Activated B cell treated with CpG ODN at 0.5 μM for 24 hours (primary cell): ENCODE measurements around the gene GPR107. TPM values are rescaled to one million over a fixed set of nuclear protein-coding genes. Genes with fewer than 3 reads are reported as not detected.

ENCODE experiments used
- ATAC-seq: fragments of 200-7000 bp; cut with Tn5 transposase; one replicate; pipeline ENCODE4 v1.10.0; 2021; ENCODE audit warnings: low read depth, mild to moderate bottlenecking, moderate library complexity
- CTCF ChIA-PET: fragments of 350-600 bp; sonication (Branson Sonifier 250); formaldehyde crosslinking; loops from one replicate; lab custom pipeline; 2021; ENCODE audit warnings: antibody characterized with exemption; lab: Charles Lee
- POLR2A ChIA-PET: fragments of 350-600 bp; sonication (Branson Sonifier 250); formaldehyde crosslinking; loops from one replicate; lab custom pipeline; 2021; ENCODE audit warnings: antibody characterized with exemption; lab: Charles Lee
- DNase-seq: peaks from one replicate; pipeline ENCODE4 v3.0.0; 2022
- H3K27ac Mint-ChIP-seq: one replicate; pipeline ENCODE4 v1.8.0; 2020; ENCODE audit warnings: mixed read lengths
- H3K27me3 Mint-ChIP-seq: one replicate; pipeline ENCODE4 v1.8.0; 2021; ENCODE audit warnings: mixed read lengths
- H3K36me3 Mint-ChIP-seq: one replicate; pipeline ENCODE4 v1.8.0; 2021; ENCODE audit warnings: low read depth, mixed read lengths
- H3K4me1 Mint-ChIP-seq: one replicate; pipeline ENCODE4 v1.8.0; 2021; ENCODE audit warnings: mixed read lengths
- H3K4me3 Mint-ChIP-seq: one replicate; pipeline ENCODE4 v1.8.0; 2020; ENCODE audit warnings: mild to moderate bottlenecking, mixed read lengths
- H3K9me3 Mint-ChIP-seq: one replicate; pipeline ENCODE4 v1.8.0; 2020; ENCODE audit warnings: mixed read lengths
- intact Hi-C: fragments of 100-400 bp; cut with micrococcal nuclease; formaldehyde crosslinking; loops from one replicate; pipeline ENCODE4 v1.15.1; 2024
- total RNA-seq: library from RNA; stranded (reverse); gene quantifications from 2 replicates; pipeline ENCODE4 v1.2.3, GENCODE V29; 2022
- TF ChIP-seq, protein P1 (sequence below): fragments of 200-600 bp; IDR thresholded peaks from one replicate; pipeline ENCODE4 v1.8.0; 2022; ENCODE audit warnings: antibody characterized with exemption, mild to moderate bottlenecking

GPR107 gene
- total RNA-seq, 1 donor from 2014 or later = 19.6 TPM

DNA sequence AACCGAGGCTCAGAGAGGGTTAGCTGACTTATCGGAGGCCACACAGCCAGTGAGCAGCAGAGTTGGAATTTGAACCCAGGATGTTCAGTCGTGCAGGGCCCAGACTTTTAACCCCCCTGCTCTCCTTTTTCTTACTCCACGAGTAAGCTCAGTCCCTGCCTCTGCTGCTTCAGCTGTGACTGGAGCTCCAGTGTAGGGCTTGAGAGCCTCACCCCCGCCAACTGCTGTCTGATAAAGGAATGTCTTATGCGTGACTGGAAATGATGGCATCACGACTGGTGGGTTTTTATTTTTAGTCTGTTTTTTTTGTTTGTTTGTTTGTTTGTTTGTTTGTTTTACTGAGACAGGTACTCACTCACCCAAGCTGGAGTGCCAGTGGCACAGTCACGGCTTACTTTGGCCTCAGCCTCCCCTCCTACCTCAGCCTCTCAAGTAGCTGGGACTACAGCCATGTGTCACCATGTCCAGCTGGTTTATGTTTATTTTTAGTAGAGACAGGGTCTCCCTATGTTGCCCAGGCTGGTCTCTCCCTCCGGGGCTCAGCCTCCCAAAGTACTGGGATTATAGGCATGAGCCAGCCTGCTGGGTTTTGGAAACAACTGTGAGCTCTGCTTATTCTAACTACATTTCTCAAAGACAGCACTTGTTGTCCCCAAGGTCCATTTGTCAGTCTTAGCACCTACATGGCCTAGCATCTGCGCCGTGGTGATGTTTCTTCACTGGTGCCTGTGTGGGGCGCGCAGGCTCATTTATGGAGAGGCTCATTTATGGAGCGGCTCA, 66.0 kb downstream of the GPR107 start:
- ATAC-seq (no peak), DNase-seq (no peak)
- Mint-ChIP-seq H3K4me1 (peaks cover 9% of the 10 kb centered on the region), H3K36me3 (peaks cover 68% of the 10 kb centered on the region), H3K9me3 (no peaks in the 10 kb centered on the region), H3K27ac (no peak overlapping the region), H3K27me3 (no peaks in the 10 kb centered on the region), H3K4me3 (no peak overlapping the region)
- intact Hi-C loops = no loop called here
- ChIA-PET CTCF (no interaction called here), POLR2A (no interaction called here)
- TF ChIP-seq, protein P1, sequence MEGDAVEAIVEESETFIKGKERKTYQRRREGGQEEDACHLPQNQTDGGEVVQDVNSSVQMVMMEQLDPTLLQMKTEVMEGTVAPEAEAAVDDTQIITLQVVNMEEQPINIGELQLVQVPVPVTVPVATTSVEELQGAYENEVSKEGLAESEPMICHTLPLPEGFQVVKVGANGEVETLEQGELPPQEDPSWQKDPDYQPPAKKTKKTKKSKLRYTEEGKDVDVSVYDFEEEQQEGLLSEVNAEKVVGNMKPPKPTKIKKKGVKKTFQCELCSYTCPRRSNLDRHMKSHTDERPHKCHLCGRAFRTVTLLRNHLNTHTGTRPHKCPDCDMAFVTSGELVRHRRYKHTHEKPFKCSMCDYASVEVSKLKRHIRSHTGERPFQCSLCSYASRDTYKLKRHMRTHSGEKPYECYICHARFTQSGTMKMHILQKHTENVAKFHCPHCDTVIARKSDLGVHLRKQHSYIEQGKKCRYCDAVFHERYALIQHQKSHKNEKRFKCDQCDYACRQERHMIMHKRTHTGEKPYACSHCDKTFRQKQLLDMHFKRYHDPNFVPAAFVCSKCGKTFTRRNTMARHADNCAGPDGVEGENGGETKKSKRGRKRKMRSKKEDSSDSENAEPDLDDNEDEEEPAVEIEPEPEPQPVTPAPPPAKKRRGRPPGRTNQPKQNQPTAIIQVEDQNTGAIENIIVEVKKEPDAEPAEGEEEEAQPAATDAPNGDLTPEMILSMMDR = no peak

DNA sequence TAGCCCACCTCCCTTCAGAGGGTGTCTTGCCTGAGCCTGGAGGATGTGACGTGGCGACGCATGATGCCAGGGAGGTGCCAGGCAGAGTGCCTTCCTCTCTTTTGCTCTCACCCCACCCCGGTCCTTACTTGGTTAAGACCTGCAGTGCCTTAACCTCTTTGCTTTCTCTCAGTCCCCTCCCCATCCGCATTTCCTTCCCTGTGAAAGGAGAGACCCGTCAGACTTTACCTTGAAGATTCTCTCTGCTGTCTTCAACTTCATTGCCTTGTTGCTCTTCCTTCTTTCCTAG, 66.5 kb downstream of the GPR107 start:
- Mint-ChIP-seq H3K27me3 (no peaks in the 10 kb centered on the region), H3K27ac (no peak overlapping the region), H3K4me1 (peaks cover 9% of the 10 kb centered on the region), H3K9me3 (no peaks in the 10 kb centered on the region), H3K36me3 (peaks cover 68% of the 10 kb centered on the region), H3K4me3 (no peak overlapping the region)
- TF ChIP-seq, protein P1 = no peak
- intact Hi-C loops = no loop called here
- DNase-seq = no peak
- CTCF ChIA-PET = no interaction called here
- no peak for ATAC-seq
- POLR2A ChIA-PET = no interaction called here

DNA sequence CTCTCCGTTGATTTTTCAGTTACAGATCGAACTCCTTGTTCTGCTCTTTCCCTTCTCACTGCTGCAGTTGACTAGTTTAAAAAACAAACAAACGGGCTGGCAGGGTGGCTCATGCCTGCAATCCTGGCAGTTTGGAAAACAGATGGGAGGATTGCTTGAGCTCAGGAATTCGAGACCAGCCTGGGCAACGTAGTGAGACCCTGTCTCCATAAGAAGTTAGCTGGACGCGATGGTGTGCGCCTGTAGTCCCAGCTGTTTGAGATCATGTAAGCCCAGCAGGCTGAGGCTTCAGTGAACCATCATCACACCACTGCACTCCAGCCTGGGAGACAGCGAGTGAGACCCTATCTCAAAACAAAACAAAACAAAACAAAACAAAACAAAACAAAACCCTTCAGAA, 67.1 kb downstream of the GPR107 start:
- H3K4me1 Mint-ChIP-seq = peaks cover 9% of the 10 kb centered on the region
- intact Hi-C loops = no loop called here
- TF ChIP-seq, protein P1 = no peak
- ChIA-PET POLR2A (no interaction called here), CTCF (interaction anchor here (0.7 kb wide), 1 partner anchor 13 kb away, joined by 4 read pairs; no protein-coding TSS in a partner anchor)
- no peak overlapping the region for H3K27ac Mint-ChIP-seq
- no peaks in the 10 kb centered on the region for H3K9me3 Mint-ChIP-seq
- peaks cover 64% of the 10 kb centered on the region for H3K36me3 Mint-ChIP-seq
- ATAC-seq (no peak), DNase-seq (no peak)
- no peaks in the 10 kb centered on the region for H3K27me3 Mint-ChIP-seq
- H3K4me3 Mint-ChIP-seq = no peak overlapping the region

DNA sequence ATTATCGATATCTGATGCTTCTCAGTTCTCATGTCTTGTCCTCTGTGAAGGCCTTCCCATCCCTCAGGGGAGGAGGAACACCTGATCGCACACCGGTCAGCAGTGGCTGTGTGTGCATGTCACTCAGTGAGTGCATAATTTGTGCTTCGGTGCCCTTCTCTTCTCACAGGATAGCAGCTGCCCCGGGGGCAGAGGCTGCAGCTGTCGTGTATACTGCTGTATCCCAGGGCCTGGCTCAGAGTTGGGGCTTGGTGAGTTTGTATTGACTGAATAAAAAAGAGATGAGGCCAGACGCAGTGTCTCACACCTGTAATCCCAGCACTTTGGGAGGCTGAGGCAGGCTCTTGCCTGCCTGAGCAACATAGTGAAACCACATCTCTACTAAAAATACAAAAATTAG, 68.8 kb downstream of the GPR107 start:
- H3K4me1 Mint-ChIP-seq = peaks cover 20% of the 10 kb centered on the region
- ChIA-PET POLR2A (interaction anchor here (0.6 to 1.0 kb wide), 2 partner anchors 8 to 234 kb away, joined by 4 to 10 read pairs; no protein-coding TSS in a partner anchor), CTCF (no interaction called here)
- no peaks in the 10 kb centered on the region for H3K9me3 Mint-ChIP-seq
- ATAC-seq (no peak), DNase-seq (no peak)
- H3K36me3 Mint-ChIP-seq = peaks cover 61% of the 10 kb centered on the region
- H3K4me3 Mint-ChIP-seq = no peak overlapping the region
- TF ChIP-seq, protein P1 = no peak
- H3K27ac Mint-ChIP-seq = peak overlapping the region; percentile 56
- intact Hi-C loops = no loop called here
- no peaks in the 10 kb centered on the region for H3K27me3 Mint-ChIP-seq

DNA sequence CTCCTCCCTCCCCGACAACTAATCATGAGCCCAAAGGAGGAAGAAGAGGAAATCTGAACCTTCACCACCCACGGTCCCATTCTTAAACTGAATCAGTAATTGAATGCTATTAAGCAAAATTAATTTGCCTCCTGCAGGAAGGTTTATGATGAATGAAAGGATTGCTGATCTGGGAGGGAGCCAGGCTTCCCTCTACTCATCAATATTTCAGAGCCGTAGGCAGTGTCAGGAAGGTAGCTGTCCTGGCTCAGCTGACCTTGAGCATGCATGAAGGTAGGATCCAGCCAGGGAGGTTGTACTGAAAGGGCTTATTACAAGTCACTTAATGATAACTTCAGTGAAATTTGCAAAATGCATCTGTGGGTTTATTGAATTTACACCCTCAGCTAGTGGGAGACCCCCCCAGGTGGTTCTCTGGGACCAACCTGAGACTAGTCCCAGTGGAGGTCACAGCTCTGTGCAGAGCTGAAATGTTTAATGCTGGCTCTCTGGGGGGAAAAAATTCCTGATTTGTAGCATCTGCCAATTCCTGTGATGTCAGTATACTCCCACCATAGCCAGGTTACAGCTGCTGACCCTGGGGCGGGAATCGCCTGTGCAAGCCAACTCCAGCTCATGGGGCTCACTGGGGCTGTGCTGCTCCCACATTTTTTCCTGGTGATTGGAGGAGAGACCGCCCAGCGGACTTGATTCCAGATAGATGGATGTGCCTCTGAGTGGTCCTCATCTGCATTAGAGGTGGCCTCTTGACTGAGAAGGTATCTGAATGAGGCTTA, 70.6 kb downstream of the GPR107 start:
- no peaks in the 10 kb centered on the region for H3K27me3 Mint-ChIP-seq
- intact Hi-C loops = no loop called here
- no peaks in the 10 kb centered on the region for H3K9me3 Mint-ChIP-seq
- peaks cover 36% of the 10 kb centered on the region for H3K4me1 Mint-ChIP-seq
- TF ChIP-seq, protein P1 = no peak
- DNase-seq (no peak), ATAC-seq (no peak)
- ChIA-PET CTCF (no interaction called here), POLR2A (interaction anchor here (0.6 kb wide), 1 partner anchor 122 kb away, joined by 6 read pairs; no protein-coding TSS in a partner anchor)
- no peak overlapping the region for H3K27ac Mint-ChIP-seq
- H3K36me3 Mint-ChIP-seq = peaks cover 54% of the 10 kb centered on the region
- H3K4me3 Mint-ChIP-seq = no peak overlapping the region
